Esophagus muscularis mucosa (tissue), 3 donors: ENCODE measurements around the gene KANTR.
A peak's percentile ranks its signal among the peaks of the same experiment; 100 is the strongest.

Experiments
- CTCF ChIP-seq, 3 experiments: fragments of 200-600 bp in 2 of 3; fragments of 450-650 bp in 1 of 3; sonication (generic) in 2 of 3; IDR thresholded peaks; one replicate each; pipeline ENCODE4 v1.5.1; 2017 to 2019; ENCODE audit warnings: antibody characterized with exemption in 3 of 3, mild to moderate bottlenecking in 2 of 3, moderate library complexity in 1 of 3
- POLR2A ChIP-seq: fragments of 450-650 bp; IDR thresholded peaks from one replicate; pipeline ENCODE4 v1.6.1; 2017; ENCODE audit warnings: antibody characterized with exemption, moderate library complexity, mild to moderate bottlenecking, low read depth

DNA sequence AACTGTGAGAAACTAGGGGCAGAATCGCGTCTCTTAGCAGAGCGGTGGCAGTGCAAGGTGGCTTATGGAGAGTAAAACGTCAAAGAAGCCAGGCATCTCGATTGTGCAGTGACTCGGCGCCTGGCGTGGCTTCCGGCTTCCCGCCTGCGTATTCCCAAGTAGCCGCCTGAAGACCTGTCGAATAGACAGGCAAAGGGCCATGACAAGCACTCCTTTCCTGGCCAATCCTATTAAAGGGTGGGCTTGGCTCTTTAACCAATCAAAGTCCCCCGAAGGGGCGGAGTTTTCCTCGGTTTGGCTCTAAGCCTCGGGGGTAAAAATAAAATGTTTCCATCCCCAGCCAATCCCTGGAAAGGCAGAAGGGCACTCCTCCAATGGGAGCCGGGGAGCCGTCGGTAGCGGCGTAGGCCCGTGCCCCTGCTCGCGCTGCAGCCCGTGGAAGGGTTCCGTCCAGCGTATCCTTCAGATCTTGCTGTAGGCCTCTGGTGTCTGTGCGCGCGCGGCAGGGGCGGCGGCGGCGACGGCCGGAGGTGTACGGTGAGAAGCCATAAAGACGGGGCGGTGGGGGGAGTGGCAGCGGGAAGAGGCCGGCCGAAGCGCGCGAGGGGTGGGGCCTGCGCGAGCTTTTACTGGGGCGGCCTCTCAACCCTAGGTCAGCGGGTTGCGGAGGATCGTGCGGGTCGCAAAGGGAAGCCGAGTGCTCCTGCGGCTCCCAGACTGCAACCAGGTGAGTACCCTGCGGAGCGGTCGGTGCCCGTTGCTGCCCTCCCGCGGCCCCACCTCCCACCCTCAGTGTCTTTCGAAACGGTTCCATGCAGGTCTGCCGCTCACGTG is at the start of gene KANTR:
- TF ChIP-seq CTCF (IDR thresholded peaks at IDR 0.05) (no peak), POLR2A (peak; percentile 19)
